Neural progenitor cell (in vitro differentiated cells): Measurements from ENCODE around the gene ANKRD36B.
"Not testable (repeated sequence)": the region's sequence is repeated elsewhere in the genome, so short reads cannot be mapped to it uniquely, and the experiment has no call there.

Source experiments
- CTCF ChIP-seq: fragments of 200-600 bp; sonication (generic); IDR thresholded peaks from 2 replicates; pipeline ENCODE4 v1.5.1; 2017; ENCODE audit warnings: antibody characterized with exemption, mild to moderate bottlenecking
- EZH2 ChIP-seq: fragments of 200-600 bp; sonication (generic); IDR thresholded peaks from 2 replicates; pipeline ENCODE4 v1.6.1; 2017; ENCODE audit warnings: antibody characterized with exemption, mild to moderate bottlenecking, moderate library complexity
- EZH2phosphoT487 ChIP-seq: fragments of 200-600 bp; sonication (generic); IDR thresholded peaks from 2 replicates; pipeline ENCODE4 v1.6.1; 2017; ENCODE audit warnings: antibody characterized with exemption

DNA sequence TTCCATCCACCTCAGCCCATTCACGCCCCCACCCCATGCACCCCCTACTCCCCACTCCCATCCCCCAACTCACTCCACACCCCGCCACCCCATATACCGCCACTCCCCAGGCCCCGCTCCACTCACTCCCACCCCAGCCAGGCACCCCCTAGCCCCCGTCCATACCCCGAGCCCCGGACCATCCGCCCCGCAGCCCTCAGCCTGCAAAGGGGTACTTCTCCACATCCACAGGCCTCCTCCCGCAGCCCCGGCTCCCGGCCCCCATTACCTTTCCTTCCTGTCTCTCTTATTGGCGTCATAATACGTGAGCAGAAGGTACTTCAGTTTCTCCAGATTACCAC, 450 bp downstream of the ANKRD36B start:
- not testable (repeated sequence) for TF ChIP-seq EZH2phosphoT487, CTCF, EZH2
